ENCODE data around the gene ZNF655. TPM values are rescaled to one million over a fixed set of nuclear protein-coding genes. Genes with fewer than 3 reads are reported as not detected.
A peak's percentile ranks its signal among the peaks of the same experiment; 100 is the strongest.
"Not testable (repeated sequence)": the region's sequence is repeated elsewhere in the genome, so short reads cannot be mapped to it uniquely, and the experiment has no call there.

The ZNF655 gene
- total and polyA plus RNA-seq, 8 donors, result 33.0 to 162 (median 74.1) TPM

- no peaks in the 10 kb centered on the region for H3K27me3 ChIP-seq
- no peak overlapping the region for H3K4me3 ChIP-seq
- peaks cover 15 to 56% (median 41%) of the 10 kb centered on the region in 4 donors for H3K4me1 ChIP-seq
- no peaks in the 10 kb centered on the region for H3K9me3 ChIP-seq
- peak overlapping the region in 4 of 5 donors; percentile 41 to 99 (median 62) for H3K27ac ChIP-seq
- no peak for DNase-seq
- 76 to 84% (median 82%) methylated on average over 9 of the region's 9 CpGs for WGBS, 5 donors
- intact Hi-C loops (cut with DNase I; ENCODE audit: low total_unique reads), result no loop called here
- peaks cover 47 to 72% (median 70%) of the 10 kb centered on the region in 4 donors for H3K36me3 ChIP-seq
- TF ChIP-seq, protein P1, sequence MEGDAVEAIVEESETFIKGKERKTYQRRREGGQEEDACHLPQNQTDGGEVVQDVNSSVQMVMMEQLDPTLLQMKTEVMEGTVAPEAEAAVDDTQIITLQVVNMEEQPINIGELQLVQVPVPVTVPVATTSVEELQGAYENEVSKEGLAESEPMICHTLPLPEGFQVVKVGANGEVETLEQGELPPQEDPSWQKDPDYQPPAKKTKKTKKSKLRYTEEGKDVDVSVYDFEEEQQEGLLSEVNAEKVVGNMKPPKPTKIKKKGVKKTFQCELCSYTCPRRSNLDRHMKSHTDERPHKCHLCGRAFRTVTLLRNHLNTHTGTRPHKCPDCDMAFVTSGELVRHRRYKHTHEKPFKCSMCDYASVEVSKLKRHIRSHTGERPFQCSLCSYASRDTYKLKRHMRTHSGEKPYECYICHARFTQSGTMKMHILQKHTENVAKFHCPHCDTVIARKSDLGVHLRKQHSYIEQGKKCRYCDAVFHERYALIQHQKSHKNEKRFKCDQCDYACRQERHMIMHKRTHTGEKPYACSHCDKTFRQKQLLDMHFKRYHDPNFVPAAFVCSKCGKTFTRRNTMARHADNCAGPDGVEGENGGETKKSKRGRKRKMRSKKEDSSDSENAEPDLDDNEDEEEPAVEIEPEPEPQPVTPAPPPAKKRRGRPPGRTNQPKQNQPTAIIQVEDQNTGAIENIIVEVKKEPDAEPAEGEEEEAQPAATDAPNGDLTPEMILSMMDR (IDR thresholded peaks at IDR 0.05), result no peak
- no peak for TF ChIP-seq POLR2AphosphoS5 (IDR thresholded peaks at IDR 0.05)
- no peak for TF ChIP-seq EP300 (IDR thresholded peaks at IDR 0.05)
- TF ChIP-seq POLR2A (IDR thresholded peaks at IDR 0.05), result no peak
Measured at GRCh38 chr7:99562114-99562784, 3.8 kb downstream of the ZNF655 start.

DNA sequence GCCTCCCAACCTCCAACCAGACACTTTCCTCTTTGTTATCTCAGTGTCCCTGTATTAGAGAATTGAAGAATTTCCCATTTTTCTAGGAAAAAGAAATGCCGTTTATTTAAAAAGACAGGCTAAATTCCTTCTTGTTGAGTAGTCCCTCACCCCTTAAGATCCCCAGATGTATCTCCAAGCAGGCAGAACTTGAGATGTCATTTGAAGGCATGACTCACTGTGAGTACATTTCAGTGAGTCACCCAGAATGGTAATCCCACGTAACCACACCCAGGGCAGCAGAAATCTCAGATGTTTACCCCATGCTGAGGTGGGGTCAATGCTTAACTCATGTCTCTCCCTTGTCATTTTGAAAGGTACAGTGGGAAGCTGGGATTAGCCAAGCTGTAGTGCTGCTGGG is 4.4 kb downstream of the ZNF655 start:
- intact Hi-C loops (cut with DNase I; ENCODE audit: low total_unique reads), result no loop called here
- H3K4me3 ChIP-seq, result no peak overlapping the region
- H3K27ac ChIP-seq, result peak overlapping the region in 4 of 5 donors; percentile 41 to 99 (median 62)
- no peaks in the 10 kb centered on the region for H3K9me3 ChIP-seq
- no peak for TF ChIP-seq EP300 (IDR thresholded peaks at IDR 0.05)
- TF ChIP-seq POLR2AphosphoS5 (IDR thresholded peaks at IDR 0.05), result peak in 2 of 3 donors; percentile 48 to 79
- whole genome bisulfite sequencing, 5 donors, result 30 to 45% (median 42%) methylated on average over 2 of the region's 2 CpGs
- peaks cover 47 to 78% (median 75%) of the 10 kb centered on the region in 4 donors for H3K36me3 ChIP-seq
- H3K27me3 ChIP-seq, result no peaks in the 10 kb centered on the region
- peak in 1 of 2 donors; percentile 67 for DNase-seq
- H3K4me1 ChIP-seq, result peaks cover 11 to 50% (median 37%) of the 10 kb centered on the region in 4 donors

DNA sequence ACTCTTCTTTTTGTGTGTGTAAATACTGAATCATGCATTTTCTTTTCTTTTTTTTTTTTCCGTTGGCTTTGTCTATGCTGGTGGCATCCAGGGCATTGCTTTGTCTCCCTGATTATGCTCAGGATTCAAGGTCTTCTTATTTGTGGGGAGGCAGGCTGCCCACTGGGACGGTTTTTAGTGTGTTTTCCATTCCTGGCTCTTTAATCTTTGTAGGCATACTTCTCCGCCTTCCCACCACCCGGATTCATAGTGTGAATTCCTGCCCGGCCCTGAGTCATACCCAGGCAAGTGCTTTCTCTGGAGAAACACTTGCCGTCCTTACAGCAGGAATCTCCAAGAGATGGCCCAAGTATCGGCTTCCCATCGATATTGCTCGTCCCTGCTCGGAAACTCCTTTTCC is 5.2 kb downstream of the ZNF655 start:
- Histone ChIP-seq H3K27me3 (no peaks in the 10 kb centered on the region), H3K4me3 (no peak overlapping the region), H3K27ac (peak overlapping the region in 3 of 5 donors; percentile 41 to 99 (median 46)), H3K36me3 (peaks cover 52 to 84% (median 80%) of the 10 kb centered on the region in 4 donors), H3K9me3 (no peaks in the 10 kb centered on the region), H3K4me1 (peaks cover 11 to 50% (median 37%) of the 10 kb centered on the region in 4 donors)
- TF ChIP-seq POLR2A (IDR thresholded peaks at IDR 0.05), result no peak
- TF ChIP-seq, protein P1 (IDR thresholded peaks at IDR 0.05), result no peak
- DNase-seq, result no peak
- intact Hi-C loops (cut with DNase I; ENCODE audit: low total_unique reads), result no loop called here
- WGBS, 5 donors, result 79 to 93% (median 89%) methylated on average over 10 of the region's 10 CpGs

GRCh38 chr7:99568770-99569169 is 10.3 kb downstream of the ZNF655 start:
- intact Hi-C loops (cut with DNase I; ENCODE audit: low total_unique reads), result not testable (repeated sequence)

DNA sequence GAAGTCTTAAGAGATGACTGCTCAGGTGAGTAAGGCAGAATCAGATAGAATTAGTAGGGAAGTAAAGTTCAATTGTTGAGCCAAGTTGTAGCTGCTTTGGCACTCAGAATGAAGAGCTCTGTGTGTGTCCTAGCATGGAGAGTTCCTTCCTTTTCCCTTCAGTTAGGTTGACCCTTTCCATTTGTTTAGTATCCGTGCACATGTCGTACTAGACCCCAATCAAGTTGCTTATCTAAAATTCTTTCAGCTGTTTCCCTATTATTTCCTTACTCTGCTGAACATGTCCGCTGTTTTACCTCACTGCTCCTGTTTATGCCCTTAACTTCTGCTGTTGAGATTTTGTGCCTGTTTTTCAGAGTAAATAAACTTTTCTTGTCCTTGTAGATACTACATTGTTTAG is 13.3 kb downstream of the ZNF655 start:
- 84 to 95% (median 86%) methylated on average over 3 of the region's 3 CpGs for WGBS, 5 donors
- Histone ChIP-seq H3K4me1 (no peaks in the 10 kb centered on the region), H3K27me3 (no peaks in the 10 kb centered on the region), H3K4me3 (no peak overlapping the region), H3K9me3 (no peaks in the 10 kb centered on the region), H3K27ac (no peak overlapping the region), H3K36me3 (peaks cover 25 to 79% (median 76%) of the 10 kb centered on the region in 4 donors)
- intact Hi-C loops (cut with DNase I; ENCODE audit: low total_unique reads), result no loop called here
- DNase-seq, result no peak
- TF ChIP-seq, protein P1 (IDR thresholded peaks at IDR 0.05), result no peak
- no peak for TF ChIP-seq POLR2AphosphoS5 (IDR thresholded peaks at IDR 0.05)
- no peak for TF ChIP-seq POLR2A (IDR thresholded peaks at IDR 0.05)
- TF ChIP-seq EP300 (IDR thresholded peaks at IDR 0.05), result no peak

More at GRCh38 chr7:99568770-99569169, 10.3 kb downstream of the ZNF655 start:
- H3K4me3 ChIP-seq, H3K27ac ChIP-seq, DNase-seq, H3K27me3 ChIP-seq, H3K4me1 ChIP-seq, H3K9me3 ChIP-seq: not testable (repeated sequence)
- WGBS, 5 donors, result 96 to 98% (median 96%) methylated on average over 7 of the region's 7 CpGs
- H3K36me3 ChIP-seq, result peaks cover 39 to 98% (median 95%) of the 10 kb centered on the region in 4 donors
